ELR (cell line): ENCODE results near the gene NBEA.
"Not testable (repeated sequence)": the region's sequence is repeated elsewhere in the genome, so short reads cannot be mapped to it uniquely, and the experiment has no call there.

ENCODE experiments used
- DNase-seq: peaks from one replicate; pipeline ENCODE4 v3.0.0-alpha.2; 2015; ENCODE audit warnings: low read depth

NBEA gene

GRCh38 chr13:34964558-34964957 lies 22.5 kb downstream of the NBEA start:
- no peak for DNase-seq

GRCh38 chr13:34967851-34968562 lies 25.9 kb downstream of the NBEA start:
- DNase-seq: peak; percentile 27

DNA sequence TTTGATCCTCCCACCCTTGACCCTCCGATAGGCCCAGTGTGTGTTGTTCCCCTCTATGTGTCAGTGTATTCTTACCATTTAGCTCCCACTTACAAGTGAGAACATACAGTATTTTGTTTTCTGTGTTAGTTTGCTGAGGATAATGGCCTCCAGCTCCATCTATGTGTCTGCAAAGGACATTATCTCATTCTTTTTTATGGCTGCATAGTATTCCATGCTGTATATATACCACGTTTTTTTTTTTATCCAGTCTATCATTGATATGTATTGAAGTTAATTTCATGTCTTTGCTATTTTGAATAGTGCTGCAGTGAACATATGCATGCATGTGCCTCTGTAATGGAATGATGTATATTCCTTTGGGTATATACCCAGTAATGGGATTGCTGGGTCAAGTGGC lies 27.5 kb downstream of the NBEA start:
- not testable (repeated sequence) for DNase-seq

DNA sequence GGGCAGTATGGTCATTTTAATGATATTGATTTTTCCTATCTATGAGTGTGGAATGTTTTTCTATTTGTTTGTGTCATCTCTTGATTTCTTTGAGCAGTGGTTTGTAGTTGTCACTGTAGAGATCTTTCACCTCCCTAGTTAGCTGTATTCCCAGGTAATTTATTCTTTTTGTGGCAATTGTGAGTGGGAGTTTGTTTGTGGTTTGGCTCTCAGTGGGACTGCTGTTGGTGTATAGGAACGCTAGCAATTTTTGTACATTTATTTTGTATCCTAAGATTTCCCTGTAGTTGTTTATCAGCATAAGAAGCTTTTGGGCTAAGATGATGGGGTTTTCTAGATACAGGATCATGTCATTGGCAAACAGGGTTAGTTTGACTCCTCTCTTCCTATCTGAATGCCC lies 28.9 kb downstream of the NBEA start:
- DNase-seq: no peak

GRCh38 chr13:34971473-34971872 lies 29.4 kb downstream of the NBEA start:
- no peak for DNase-seq

GRCh38 chr13:34985199-34985598 lies 43.1 kb downstream of the NBEA start:
- not testable (repeated sequence) for DNase-seq

- no peak for DNase-seq
These were observed 46.3 kb downstream of the NBEA start for GRCh38 chr13:34988330-34988791.

GRCh38 chr13:34990399-34991214 lies 48.5 kb downstream of the NBEA start:
- no peak for DNase-seq

DNA sequence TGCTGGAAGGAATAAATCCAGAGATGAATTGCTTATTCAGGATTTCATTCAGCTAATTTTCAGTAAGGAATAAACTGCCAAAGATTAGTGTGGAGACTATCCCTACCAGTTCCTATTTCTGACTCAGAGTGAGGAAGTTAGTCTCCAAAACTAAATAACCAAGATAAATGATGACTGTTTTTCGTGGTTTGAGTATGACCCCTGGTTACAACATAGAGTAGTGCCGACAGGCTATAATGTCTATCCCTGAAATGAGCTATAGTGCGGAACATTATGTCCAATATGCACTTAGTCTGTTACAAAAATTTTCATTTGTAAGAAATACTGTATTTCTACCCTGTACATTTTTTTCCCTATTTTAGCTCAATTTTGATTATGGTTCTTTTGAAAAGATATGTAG lies 51.4 kb downstream of the NBEA start:
- DNase-seq: peak; percentile 37

DNA sequence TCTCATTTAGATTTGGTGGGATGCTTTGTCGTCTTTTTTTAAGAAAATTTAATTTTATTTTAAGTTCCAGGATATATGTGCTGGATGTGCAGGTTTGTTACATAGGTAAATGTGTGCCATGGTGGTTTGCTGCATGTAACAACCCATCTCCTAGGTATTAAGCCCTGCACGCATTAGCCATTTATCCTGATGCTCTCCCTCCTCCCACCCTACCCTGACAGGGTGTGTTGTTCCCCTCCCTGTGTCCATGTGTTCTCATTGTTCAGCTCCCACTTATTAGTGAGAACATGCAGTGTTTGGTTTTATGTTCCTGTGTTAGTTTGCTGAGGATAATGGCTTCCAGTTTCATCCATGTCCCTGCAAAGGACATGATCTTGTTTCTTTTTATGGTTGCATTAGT lies 61.7 kb downstream of the NBEA start:
- not testable (repeated sequence) for DNase-seq

DNA sequence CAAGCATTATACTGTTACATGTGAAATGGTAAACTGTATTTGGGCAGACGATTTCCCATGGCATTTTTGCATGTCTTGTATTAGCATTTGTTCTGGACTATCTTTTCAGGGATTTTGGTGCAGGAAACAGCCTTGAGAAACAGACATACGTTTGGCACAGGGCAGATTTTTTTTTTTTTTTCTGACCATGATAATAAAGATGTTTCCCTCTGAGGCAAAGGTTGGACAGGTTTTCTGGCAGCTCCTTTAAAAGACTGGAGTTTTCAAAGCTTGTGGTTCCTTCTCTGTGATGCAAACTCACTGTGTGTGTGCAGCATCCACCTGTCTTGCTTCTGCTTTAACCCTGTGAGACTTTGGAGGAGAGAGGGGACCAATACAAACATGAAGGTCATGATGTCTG lies 63.0 kb downstream of the NBEA start:
- DNase-seq: no peak

DNA sequence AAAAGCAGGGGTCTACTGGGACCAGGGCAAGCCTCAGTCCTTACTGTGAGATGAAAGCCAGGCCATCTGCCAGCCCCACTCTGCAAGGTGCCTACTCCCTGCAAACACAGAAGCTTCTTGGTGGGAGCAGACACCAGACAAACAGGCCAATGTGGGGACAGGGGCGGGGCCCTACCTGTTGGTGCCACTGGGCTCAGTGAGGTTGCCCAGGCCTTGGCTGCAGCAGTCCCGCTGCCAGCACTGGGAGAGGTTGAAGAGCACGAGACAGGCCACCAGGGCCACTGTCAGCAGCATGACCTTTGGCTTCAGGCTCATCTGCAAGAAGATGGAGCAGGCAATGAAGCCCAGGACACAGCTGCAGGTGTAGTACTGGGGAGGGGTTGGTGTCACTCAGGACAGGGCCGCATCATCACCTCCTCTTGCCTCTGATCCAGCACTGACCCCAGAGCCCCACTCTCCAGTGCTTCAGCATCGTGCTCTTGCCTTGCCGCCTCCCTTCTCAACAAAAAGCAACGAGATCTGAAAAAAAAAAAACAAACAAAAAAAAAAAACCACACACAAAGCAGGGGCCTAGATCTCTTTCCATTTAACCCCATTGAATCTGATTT lies 72.6 kb downstream of the NBEA start:
- no peak for DNase-seq

- no peak for DNase-seq
These were observed 74.5 kb downstream of the NBEA start for GRCh38 chr13:35016362-35017112.

GRCh38 chr13:35025314-35025713 lies 83.2 kb downstream of the NBEA start:
- DNase-seq: no peak

- no peak for DNase-seq
These were observed 86.3 kb downstream of the NBEA start for GRCh38 chr13:35028338-35028867.

GRCh38 chr13:35039012-35039411 lies 96.9 kb downstream of the NBEA start:
- no peak for DNase-seq

DNA sequence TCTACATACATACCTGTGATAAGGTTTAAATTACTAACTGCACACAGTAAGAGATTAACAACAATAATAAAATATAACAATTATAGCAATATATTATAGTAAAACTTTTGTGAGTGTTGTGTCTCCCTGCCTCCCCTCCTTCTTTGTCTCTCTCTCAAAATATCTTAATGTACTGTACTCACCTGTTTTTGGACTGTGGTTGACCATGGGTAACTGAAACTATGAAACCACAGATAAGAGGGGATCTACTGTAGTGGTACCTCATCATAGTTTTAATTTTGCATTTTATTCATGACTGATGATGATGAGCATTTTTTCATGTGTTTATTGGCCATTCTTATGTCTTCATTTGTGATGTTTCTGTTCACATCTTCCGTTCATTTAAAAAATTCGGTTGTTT lies 104.5 kb downstream of the NBEA start:
- DNase-seq: no peak

DNA sequence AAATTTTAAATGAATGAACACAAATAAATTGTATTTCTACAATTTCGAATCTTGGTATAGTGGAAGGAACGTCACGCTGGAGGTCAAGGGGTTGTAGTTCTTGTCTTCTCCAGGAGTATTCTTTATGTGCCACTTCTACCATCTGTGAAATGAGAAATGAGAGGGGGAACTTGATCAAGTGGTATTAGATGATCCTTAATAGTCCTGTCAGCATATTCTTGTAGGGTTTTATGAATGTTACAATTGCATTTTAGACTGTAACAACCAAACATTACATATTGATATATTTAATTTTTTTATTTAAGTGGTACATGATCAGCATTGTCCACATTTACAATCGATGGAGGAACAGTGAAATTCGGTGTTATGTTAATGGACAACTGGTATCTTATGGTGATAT lies 113.6 kb downstream of the NBEA start:
- no peak for DNase-seq

GRCh38 chr13:35057858-35058257 lies 115.8 kb downstream of the NBEA start:
- no peak for DNase-seq

GRCh38 chr13:35058585-35058984 lies 116.5 kb downstream of the NBEA start:
- DNase-seq: not testable (repeated sequence)

- DNase-seq: peak; percentile 27
These were observed 144.6 kb downstream of the NBEA start for GRCh38 chr13:35086667-35087066.

GRCh38 chr13:35092251-35092650 lies 150.2 kb downstream of the NBEA start:
- DNase-seq: no peak
